HS-27A (cell line): ENCODE data around the gene AP3B1.

Source experiments
- DNase-seq: peaks from one replicate; pipeline ENCODE4 v3.0.0-alpha.2; 2012; ENCODE audit warnings: low read depth, missing footprints

AP3B1 gene

GRCh38 chr5:78294248-78295034, at the start of gene AP3B1:
Gene AP3B1 (minus strand): TSS chr5:78294698. CDS start chr5:78294579, 119 bp downstream.
- DNase-seq, result peak; percentile 84

DNA sequence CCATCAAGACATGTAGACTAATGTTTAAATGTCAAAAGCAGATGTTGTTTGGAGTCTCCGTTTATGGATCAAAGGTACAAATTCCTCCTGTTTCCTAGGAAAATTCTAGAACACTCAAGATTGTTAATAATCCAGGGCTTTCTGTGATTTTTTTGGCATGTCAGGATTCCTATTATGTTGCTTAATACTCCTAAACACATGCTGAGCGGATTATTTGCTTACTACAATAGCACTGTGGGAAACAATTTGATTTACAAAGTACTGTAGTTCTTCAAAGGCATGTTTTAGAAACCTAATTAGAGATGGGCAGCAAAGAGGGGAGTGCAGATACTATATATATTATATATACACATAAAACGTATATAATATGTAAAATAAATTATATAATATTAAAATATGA, 46.9 kb upstream of the AP3B1 start:
- DNase-seq, result no peak

- DNase-seq, result no peak
Observed at GRCh38 chr5:78339617-78340436, 45.3 kb upstream of the AP3B1 start.

GRCh38 chr5:78336698-78337097, 42.2 kb upstream of the AP3B1 start:
- no peak for DNase-seq

DNA sequence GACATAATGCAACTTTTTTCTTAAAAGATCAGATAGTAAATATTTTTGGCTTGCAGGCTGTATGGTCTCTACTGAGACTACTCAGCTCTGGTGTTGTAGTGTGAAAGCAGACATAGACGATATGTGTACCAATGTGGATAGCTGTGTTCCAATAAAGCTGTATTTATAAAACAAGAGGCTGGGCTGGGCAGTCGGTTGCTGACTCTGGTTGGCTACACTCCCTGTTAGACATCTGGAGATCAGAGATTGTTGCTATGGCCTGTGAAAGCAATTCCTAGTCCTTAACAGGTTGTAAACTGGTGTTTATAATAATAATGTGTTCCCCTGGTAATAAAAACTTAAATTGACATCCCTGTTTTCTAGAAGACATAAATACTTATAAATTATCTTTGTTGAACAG, 41.5 kb upstream of the AP3B1 start:
- no peak for DNase-seq

DNA sequence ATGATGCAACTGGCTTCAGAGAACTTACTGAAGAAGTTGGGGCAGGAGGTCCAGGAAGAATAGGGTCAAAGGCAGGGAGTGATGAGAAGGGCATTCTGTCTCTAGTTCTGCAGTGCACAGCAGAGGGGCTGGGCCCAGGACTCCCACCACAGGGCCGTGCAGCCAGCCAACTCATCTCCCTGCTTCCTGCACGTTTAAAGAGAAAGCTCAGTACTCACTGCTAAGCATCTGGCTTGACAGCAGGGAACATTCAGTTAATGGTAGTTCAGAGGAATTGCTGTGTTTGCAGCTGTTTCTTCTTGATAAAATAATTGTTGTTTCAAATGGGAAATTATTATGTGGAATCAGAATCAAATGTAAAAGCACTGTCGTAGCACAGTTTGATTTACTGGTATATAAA, 40.3 kb upstream of the AP3B1 start:
- no peak for DNase-seq

- DNase-seq, result no peak
Observed at GRCh38 chr5:78331523-78332080, 37.1 kb upstream of the AP3B1 start.

GRCh38 chr5:78328585-78329173, 34.2 kb upstream of the AP3B1 start:
- DNase-seq, result no peak

- DNase-seq, result no peak
Observed at GRCh38 chr5:78327761-78328510, 33.4 kb upstream of the AP3B1 start.

DNA sequence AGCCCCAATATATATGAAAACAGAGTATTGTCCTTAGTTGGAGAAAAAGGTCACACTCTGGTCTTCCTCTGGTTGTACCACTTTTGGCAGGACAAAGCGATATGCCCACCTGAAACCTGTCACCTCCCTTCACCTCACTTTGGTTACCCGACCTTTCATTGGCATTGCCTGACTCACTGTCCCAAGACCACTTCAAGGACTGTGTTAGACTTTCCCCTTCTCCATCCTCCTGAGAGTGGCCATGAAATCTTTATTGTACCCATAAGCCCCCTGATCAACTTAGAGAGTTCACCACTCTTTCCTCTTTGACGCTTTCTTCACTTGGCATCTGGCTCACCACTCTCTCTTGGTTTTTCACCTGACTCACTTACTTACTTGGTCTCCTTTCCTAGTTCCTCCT, 32.4 kb upstream of the AP3B1 start:
- no peak for DNase-seq

DNA sequence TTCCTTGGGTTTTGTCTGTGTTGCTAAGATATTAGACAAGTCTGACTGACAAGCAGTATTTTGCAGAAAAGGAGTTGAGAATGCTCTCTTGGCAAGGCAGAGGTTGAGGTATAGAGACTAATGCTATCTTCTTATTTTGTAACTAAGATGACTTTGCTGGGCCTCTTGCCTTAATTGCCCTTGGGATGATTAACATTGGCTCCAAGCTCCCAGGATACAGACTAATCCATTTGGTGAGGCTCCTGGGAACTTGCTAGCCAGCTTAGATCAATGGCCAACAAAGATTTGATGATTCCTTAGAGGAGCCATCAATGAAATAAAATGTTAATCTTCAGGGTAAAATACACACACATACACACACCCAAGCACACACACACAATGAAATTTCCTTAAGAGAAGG, 28.7 kb upstream of the AP3B1 start:
- no peak for DNase-seq

DNA sequence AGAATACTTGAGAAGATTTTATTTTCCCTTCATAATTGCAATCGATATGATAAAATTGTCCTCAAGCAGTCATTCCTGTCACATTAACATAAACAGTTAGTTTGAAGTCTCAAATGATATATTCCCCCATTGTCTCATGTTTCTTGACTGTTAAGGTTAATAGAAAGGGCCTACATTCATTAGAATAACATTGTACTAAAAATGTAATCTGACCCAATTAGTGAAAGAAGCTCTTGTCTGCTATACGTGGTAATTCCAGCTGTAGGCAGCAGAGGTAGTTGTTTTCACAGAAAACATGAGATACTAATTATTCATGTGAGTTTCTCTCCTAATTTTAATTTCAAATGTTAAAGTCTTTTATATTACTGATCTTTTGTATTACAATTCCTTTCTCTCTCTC, 25.9 kb upstream of the AP3B1 start:
- no peak for DNase-seq

DNA sequence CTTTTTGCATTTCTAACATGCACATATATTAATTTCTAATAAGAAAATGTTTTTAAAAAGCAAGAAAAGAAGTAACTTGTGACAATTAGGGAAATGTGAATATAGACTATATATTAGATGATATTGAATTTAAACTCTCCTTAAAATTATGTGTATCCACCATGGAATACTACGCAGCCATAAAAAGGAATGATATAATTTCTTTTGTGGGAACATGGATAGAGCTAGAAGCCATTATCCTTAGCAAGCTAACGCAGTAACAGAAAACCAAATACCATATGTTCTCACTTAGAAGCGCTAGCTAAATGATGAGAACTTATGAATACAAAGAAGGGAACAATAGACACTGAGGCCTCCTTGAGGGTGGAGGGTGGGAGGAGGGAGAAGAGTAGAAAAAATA, 23.8 kb upstream of the AP3B1 start:
- no peak for DNase-seq

- DNase-seq, result no peak
Observed at GRCh38 chr5:78317515-78317914, 23.0 kb upstream of the AP3B1 start.

DNA sequence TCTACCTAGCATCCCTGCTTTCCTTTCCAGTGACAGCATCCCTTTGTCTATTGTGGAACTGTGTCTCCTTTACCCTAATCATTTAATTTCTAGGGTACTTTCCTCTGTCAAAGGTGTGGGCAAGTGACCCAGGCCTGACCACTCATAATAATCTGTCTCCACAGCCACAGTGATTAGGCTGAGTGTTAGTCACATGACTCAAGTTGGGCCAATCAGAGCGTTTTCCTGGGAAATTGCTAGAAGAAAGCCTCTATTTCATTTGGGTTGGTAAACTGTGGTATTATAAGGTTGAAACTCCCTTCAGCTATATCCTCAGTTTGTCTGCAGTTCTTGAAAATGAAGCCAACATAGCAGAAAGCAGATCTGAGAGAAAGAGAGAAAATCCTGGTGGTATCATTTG, 14.2 kb upstream of the AP3B1 start:
- DNase-seq, result no peak

DNA sequence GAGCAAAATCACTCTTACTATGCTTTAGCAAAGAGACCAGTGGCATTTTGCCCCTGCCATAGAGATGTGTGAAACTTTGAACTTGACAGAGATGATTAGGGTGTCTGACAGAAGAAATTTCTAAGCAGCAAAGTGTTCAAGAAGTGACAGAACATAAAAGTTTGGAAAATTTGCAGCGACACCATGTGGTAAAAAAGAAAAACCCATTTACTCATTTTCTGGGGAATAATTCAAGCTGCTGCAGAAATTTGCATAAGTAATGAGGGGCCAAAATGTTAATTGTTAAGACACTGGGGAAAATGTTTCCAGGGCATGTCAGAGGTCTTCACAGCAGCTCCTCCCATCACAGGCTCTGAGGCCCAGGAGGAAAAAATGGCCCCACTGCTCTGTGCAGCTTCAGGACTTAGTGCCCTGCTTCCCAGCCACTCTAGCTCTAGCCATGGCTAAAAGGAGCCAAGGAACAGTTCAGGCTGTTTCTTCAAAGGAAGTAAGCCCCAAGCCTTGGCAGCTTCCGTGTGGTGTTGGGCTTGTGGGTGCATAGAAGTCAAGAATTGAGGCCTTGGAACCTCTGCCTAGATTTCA, 6.1 kb upstream of the AP3B1 start:
- no peak for DNase-seq

DNA sequence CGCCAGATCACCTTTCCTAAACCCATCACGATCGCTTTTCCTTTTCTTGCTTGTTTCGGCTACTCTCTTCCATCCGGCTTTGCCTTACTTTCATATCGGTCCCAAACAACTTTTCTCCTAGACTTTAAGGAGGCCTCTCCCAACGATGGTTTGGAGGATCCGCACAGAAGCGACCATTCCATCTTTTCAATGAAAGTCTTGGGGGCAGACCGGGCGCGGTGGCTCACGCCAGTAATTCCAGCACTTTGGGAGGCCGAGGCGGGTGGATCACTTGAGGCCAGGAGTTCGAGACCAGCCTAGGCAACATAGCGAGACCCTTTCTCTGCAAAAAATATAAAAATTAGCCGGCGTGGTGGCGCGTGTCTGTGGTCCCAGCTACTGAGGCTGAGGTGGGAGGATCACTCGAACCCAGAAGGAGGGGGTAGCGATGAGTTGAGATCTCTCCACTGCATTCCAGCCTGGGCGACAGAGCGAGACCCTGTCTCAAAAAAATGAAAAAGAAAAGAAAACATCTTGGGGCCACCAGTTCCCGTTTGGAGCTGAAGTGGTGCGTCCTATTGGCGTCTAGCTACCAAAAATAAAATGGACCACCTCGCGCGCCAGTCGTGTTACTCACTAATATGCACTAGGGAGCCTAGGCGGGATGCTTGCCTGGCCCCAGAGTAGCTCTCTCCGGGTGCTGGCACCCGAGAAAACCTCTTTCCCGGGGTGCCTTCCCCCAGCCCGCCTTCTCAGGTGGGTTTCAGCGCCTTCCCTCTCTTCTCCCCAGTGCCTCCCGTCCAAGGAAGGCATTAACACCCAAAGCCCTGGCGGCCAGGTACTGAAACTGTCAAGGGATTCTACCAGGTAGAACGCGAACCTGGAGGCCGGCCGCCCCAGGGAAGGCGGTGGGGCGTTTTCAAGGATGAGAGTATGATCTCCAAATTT, 800 bp upstream of the AP3B1 start:
- no peak for DNase-seq

- DNase-seq, result no peak
Observed at GRCh38 chr5:78293851-78294247, 649 bp downstream of the AP3B1 start.

DNA sequence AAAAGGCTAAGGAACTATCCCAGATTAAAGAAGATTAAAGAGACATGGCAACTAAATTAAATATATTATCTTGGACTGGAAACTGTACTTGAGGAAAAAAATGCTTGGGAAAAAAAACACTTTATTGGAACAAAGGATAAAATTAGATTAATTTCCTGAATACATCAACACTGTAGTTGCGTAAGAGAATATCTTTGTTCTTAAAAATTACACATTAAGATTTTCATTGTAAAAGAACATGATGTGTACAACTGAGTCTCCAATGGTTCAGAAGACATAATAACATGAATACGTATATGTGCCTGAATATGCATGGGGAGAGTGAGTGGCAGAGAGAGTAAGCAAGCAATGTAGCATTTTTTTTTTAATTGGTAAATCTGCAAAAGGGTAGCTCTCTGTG, 2.8 kb downstream of the AP3B1 start:
- no peak for DNase-seq

GRCh38 chr5:78289911-78290310, 4.6 kb downstream of the AP3B1 start:
- DNase-seq, result no peak

- no peak for DNase-seq
Observed at GRCh38 chr5:78288246-78288645, 6.3 kb downstream of the AP3B1 start.
